PC-3 (cell line): ENCODE results near the gene RRAS. TPM values are rescaled to one million over a fixed set of nuclear protein-coding genes. Genes with fewer than 3 reads are reported as not detected.

ENCODE experiments used
- ATAC-seq: fragments of 200-7000 bp; cut with Tn5 transposase; 2 replicates; pipeline ENCODE4 v1.9.1; 2020; ENCODE audit warnings: mild to moderate bottlenecking, moderate library complexity
- BruUV-seq: library from RNA; stranded (reverse); fragments of 400-500 nt; replicated peaks from 2 replicates; lab custom pipeline; 2021; lab: Mats Ljungman, UMichigan
- CTCF ChIA-PET: fragments of 300-600 bp; sonication (Branson Sonifier 250); formaldehyde crosslinking; loops from one replicate; lab custom pipeline; 2022; ENCODE audit warnings: antibody characterized with exemption; lab: Charles Lee
- POLR2A ChIA-PET: fragments of 300-600 bp; sonication (Branson Sonifier 250); formaldehyde crosslinking; loops from one replicate; lab custom pipeline; 2022; ENCODE audit warnings: antibody characterized with exemption; ENCODE audit not compliant: unreplicated experiment; lab: Charles Lee
- DNase-seq: peaks from one replicate; pipeline ENCODE4 v3.0.0-alpha.2; 2015
- H2AFZ ChIP-seq: fragments of 300-600 bp; sonication (generic); 2 replicates; pipeline ENCODE4 v1.6.0; 2016; ENCODE audit warnings: antibody characterized with exemption, low read length
- H3F3A ChIP-seq: fragments of 300-600 bp; sonication (generic); one replicate; pipeline ENCODE4 v1.6.0; 2017; ENCODE audit warnings: antibody characterized with exemption, low read length, control low read depth, mild to moderate bottlenecking; ENCODE audit not compliant: unreplicated experiment
- H3K27ac ChIP-seq: fragments of 300-600 bp; sonication (generic); 2 replicates; pipeline ENCODE4 v1.5.1; 2016; ENCODE audit warnings: mild to moderate bottlenecking, low read length
- H3K27me3 ChIP-seq: fragments of 300-600 bp; sonication (generic); 2 replicates; pipeline ENCODE4 v1.6.1; 2016; ENCODE audit warnings: low read length, mixed read lengths
- H3K36me3 ChIP-seq: fragments of 300-600 bp; sonication (generic); 2 replicates; pipeline ENCODE4 v1.6.1; 2016; ENCODE audit warnings: low read depth, mixed run types, low read length, mixed read lengths
- H3K4me1 ChIP-seq: fragments of 300-600 bp; sonication (generic); 2 replicates; pipeline ENCODE4 v1.5.1; 2016; ENCODE audit warnings: low read length; ENCODE audit not compliant: insufficient read depth
- H3K4me2 ChIP-seq: fragments of 300-600 bp; sonication (generic); 2 replicates; pipeline ENCODE4 v1.6.0; 2016; ENCODE audit warnings: low read length
- H3K4me3 ChIP-seq: fragments of 300-600 bp; sonication (generic); 2 replicates; pipeline ENCODE4 v1.5.1; 2016; ENCODE audit warnings: mild to moderate bottlenecking, low read length, mixed read lengths
- H3K79me2 ChIP-seq: fragments of 300-600 bp; sonication (generic); 2 replicates; pipeline ENCODE4 v1.6.1; 2017; ENCODE audit warnings: low read length, mixed read lengths
- H3K9ac ChIP-seq: fragments of 300-600 bp; sonication (generic); 2 replicates; pipeline ENCODE4 v1.6.0; 2016; ENCODE audit warnings: mild to moderate bottlenecking, low read length
- H3K9me2 ChIP-seq: fragments of 300-600 bp; sonication (generic); replicated peaks from 2 replicates; pipeline ENCODE4 v1.6.1; 2016; ENCODE audit warnings: mixed run types, low read length, mixed read lengths
- H3K9me3 ChIP-seq: fragments of 300-600 bp; sonication (generic); 2 replicates; pipeline ENCODE4 v1.6.1; 2016; ENCODE audit warnings: low read length, mixed read lengths
- H4K20me1 ChIP-seq: fragments of 300-600 bp; sonication (generic); 2 replicates; pipeline ENCODE4 v1.6.1; 2016; ENCODE audit warnings: low read length, mixed read lengths
- CTCF ChIP-seq: fragments of 300-600 bp; sonication (generic); conservative IDR thresholded peaks from 2 replicates; pipeline ENCODE4 v1.5.1; 2017; ENCODE audit warnings: antibody characterized with exemption, low read depth, mild to moderate bottlenecking, low read length
- EZH2 ChIP-seq: fragments of 300-600 bp; sonication (generic); IDR thresholded peaks from one replicate; pipeline ENCODE4 v1.6.1; 2017; ENCODE audit warnings: antibody characterized with exemption, mild to moderate bottlenecking, low read length; ENCODE audit not compliant: unreplicated experiment
- EZH2phosphoT487 ChIP-seq: fragments of 300-600 bp; sonication (generic); IDR thresholded peaks from 2 replicates; pipeline ENCODE4 v1.6.1; 2018; ENCODE audit warnings: mild to moderate bottlenecking, antibody characterized with exemption, low read length, borderline replicate concordance
- intact Hi-C: fragments of 100-400 bp; cut with micrococcal nuclease; formaldehyde crosslinking; loops from 2 replicates; pipeline ENCODE4 v1.9.0; 2023
- total RNA-seq: library from RNA; depleted of rRNA; stranded (reverse); fragments of >200 nt; gene quantifications from 2 replicates; pipeline ENCODE4 v1.2.3, GENCODE V29; 2014

Gene RRAS
- total RNA-seq, 1 experiment from 2014 or later, result 32.0 TPM

- TF ChIP-seq EZH2, result no peak
- peak; percentile 70 for TF ChIP-seq CTCF
- ATAC-seq (no peak), DNase-seq (peak; percentile 35)
- CTCF ChIA-PET, result interaction anchor here (0.6 kb wide), 1 partner anchor 12 kb away, joined by 4 read pairs; no protein-coding TSS in a partner anchor
- H3F3A ChIP-seq, result no peaks in the 10 kb centered on the region
- no peaks in the 10 kb centered on the region for H3K9me3 ChIP-seq
- peaks cover 35% of the 10 kb centered on the region for H4K20me1 ChIP-seq
- H3K4me3 ChIP-seq, result no peak overlapping the region
- H3K36me3 ChIP-seq, result peaks cover 56% of the 10 kb centered on the region
- H3K27ac ChIP-seq, result no peak overlapping the region
- H3K9me2 ChIP-seq, result no peaks in the 10 kb centered on the region
- intact Hi-C loops, result no loop called here
- no TSS peak for BruUV-seq
- peaks cover 16% of the 10 kb centered on the region for H3K4me1 ChIP-seq
- H3K9ac ChIP-seq, result no peak overlapping the region
- POLR2A ChIA-PET, result no interaction called here
- H2AFZ ChIP-seq, result no peak overlapping the region
- no peak overlapping the region for H3K4me2 ChIP-seq
- H3K27me3 ChIP-seq, result no peaks in the 10 kb centered on the region
- peaks cover 29% of the 10 kb centered on the region for H3K79me2 ChIP-seq
These were observed 44.5 kb upstream of the RRAS start for GRCh38 chr19:49684251-49684982.

GRCh38 chr19:49683814-49684250 is 43.9 kb upstream of the RRAS start:
- peaks cover 17% of the 10 kb centered on the region for H3K4me1 ChIP-seq
- CTCF ChIA-PET, result no interaction called here
- TF ChIP-seq EZH2phosphoT487 (no peak), CTCF (no peak), EZH2 (no peak)
- H3K9me3 ChIP-seq, result no peaks in the 10 kb centered on the region
- H3F3A ChIP-seq, result no peaks in the 10 kb centered on the region
- H3K27ac ChIP-seq, result no peak overlapping the region
- no peak for DNase-seq
- ATAC-seq, result no peak
- H3K9ac ChIP-seq, result no peak overlapping the region
- H3K4me2 ChIP-seq, result no peak overlapping the region
- H2AFZ ChIP-seq, result no peak overlapping the region
- POLR2A ChIA-PET, result no interaction called here
- no TSS peak for BruUV-seq
- H4K20me1 ChIP-seq, result peaks cover 41% of the 10 kb centered on the region
- H3K27me3 ChIP-seq, result no peaks in the 10 kb centered on the region
- peaks cover 56% of the 10 kb centered on the region for H3K36me3 ChIP-seq
- H3K9me2 ChIP-seq, result no peaks in the 10 kb centered on the region
- no peak overlapping the region for H3K4me3 ChIP-seq
- intact Hi-C loops, result no loop called here
- H3K79me2 ChIP-seq, result peaks cover 35% of the 10 kb centered on the region

DNA sequence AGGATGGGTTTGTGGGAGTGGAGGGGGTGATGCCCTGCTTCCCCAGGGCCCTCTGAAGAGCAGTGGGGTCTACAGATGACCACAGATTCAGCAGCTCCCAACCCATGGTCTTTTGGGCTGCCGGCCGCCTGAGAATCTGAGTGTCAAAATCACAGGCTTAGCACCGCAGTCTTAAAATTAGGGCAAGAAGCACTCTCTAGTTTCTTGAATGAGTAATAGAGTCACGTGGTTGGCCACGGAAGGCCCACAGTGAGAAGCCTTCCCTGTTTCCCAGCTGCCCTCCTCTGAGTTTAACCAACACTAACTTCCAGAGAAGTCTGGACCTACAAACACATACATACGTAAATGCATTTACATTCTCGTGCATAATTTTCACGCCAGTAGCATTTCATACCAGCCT is 42.3 kb upstream of the RRAS start:
- no peaks in the 10 kb centered on the region for H3K27me3 ChIP-seq
- H3K9ac ChIP-seq, result no peak overlapping the region
- ChIA-PET CTCF (no interaction called here), POLR2A (no interaction called here)
- no peak overlapping the region for H2AFZ ChIP-seq
- ATAC-seq (no peak), DNase-seq (no peak)
- H3F3A ChIP-seq, result no peaks in the 10 kb centered on the region
- intact Hi-C loops, result no loop called here
- H3K4me3 ChIP-seq, result no peak overlapping the region
- no peak overlapping the region for H3K27ac ChIP-seq
- H3K79me2 ChIP-seq, result peaks cover 51% of the 10 kb centered on the region
- TF ChIP-seq EZH2 (no peak), EZH2phosphoT487 (no peak), CTCF (no peak)
- no peaks in the 10 kb centered on the region for H3K9me2 ChIP-seq
- peaks cover 17% of the 10 kb centered on the region for H3K4me1 ChIP-seq
- peaks cover 56% of the 10 kb centered on the region for H3K36me3 ChIP-seq
- H3K9me3 ChIP-seq, result no peaks in the 10 kb centered on the region
- peaks cover 49% of the 10 kb centered on the region for H4K20me1 ChIP-seq
- no TSS peak for BruUV-seq
- no peak overlapping the region for H3K4me2 ChIP-seq
